GM18867 (cell line): ENCODE results near the gene CRYBA2.
A peak's percentile ranks its signal among the peaks of the same experiment; 100 is the strongest.

Source experiments
- ATAC-seq: cut with Tn5 transposase; IDR thresholded peaks from one replicate; pipeline ENCODE4 v1.9.1; 2021; ENCODE audit warnings: mild to moderate bottlenecking, moderate library complexity; ENCODE audit not compliant: unreplicated experiment

The CRYBA2 gene, protein sequence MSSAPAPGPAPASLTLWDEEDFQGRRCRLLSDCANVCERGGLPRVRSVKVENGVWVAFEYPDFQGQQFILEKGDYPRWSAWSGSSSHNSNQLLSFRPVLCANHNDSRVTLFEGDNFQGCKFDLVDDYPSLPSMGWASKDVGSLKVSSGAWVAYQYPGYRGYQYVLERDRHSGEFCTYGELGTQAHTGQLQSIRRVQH

DNA sequence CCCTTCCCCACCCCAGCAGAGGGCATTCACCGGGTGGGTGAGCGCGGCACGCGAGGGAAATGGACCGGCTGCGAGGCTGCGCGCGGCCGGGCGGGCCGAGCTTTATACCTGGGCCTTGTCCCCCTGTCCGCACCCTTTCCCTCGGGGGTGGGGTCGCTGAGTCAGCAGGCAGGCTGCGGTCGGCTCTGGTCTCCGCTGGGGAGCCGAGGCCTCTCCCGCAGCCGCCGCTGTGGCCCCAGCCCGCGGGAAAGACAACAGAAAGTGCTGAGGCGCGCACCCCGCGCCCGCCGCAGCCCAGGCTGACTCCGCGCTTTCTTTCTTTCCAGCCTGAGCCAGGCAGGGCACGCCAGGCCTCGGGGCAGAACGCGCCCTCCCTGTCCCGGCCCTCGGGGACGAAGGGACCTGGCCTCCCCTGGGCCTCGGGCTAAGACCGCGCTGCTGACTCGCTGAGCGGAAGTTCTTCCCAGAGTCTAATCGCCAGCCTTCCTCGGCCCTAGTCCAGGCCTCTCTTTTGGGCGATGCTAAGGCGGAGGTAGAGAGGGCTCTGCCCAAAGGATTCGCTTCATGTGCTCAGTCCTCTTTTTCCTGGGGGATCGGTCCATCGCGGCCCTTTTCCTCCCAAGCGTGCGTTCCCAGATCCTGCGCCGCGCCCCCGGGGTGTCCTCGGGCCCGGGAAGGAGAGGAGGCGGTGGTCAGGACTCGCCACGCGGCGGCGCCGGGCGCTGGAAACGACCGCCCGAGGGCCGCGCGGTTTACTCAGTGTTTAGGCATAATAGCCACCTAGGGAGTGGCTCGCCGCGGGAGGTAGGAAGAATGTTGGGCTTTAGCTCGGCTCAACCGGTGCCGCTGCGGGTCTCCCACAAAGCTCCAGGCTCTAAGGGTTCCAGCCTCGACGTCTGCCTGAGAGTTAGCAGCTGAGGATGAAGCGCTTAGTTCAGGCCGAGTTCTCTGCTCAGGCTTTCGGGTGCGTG, at the start of gene CRYBA2:
Gene CRYBA2 (minus strand): TSS at position 78 of the 971 bp plus-strand sequence. CDS start 246 bp downstream, outside the sequence.
- no peak for ATAC-seq

DNA sequence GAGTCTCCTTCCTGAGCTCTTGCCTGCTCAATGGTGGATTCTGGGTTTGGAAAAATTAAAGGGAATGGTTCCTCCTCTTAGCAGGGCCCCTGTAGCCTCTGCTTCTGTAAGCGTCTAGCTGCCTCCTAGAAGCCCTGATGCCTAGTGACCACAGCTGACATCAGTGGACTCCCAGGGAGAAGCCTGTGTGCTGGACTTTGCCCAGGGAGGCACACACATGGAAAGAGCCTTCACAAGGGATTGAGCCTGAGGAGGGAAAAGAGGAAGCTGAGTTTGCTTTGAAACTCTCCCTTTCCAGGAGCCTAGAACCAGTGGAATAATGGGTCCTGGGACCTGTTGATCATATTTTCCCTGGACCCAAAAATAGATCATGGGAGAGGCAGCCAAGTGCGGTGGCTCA, 49.5 kb upstream of the CRYBA2 start:
- ATAC-seq: no peak

DNA sequence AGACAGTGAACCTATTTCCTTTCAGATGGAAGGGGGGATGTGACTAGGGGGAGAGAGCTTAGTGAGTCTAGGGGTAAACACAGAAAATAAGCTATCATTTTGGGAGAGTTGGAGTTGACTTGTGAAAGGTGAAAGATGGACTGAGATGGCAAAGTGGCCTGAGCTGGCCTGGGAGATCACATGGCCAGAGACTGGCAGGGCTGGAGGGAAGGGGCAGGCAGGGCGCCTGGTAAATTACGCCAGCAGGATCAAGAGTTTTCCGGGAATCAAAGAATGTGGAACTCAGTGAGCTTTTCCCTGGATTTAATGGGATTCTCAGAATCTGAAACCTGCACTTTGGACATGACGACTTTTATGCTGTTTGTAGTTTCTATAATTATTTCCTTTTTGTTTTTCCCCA, 48.9 kb upstream of the CRYBA2 start:
- ATAC-seq: no peak

DNA sequence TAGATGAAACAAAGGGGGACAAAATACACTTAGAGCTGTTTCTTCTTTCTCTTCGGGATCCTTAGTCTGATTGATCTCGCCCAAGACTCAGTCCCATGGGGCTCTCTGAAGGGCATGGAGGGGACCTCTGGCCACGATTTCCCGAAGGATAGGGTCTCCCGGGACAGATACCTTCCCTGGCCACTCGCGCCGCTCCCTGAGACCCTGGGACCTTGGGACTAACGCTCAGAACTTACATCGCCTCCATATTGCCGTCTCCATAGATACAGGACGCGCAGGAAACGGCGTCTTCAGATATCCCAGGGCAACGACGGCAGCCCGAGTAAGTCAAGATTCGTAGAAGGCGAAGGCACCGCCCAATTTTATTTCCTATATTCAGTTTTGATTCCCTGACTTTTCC, 48.0 kb upstream of the CRYBA2 start, which contains the start of gene CFAP65:
Gene CFAP65 (minus strand): TSS at position 265 of the 400 bp plus-strand sequence. CDS start 2,468 bp downstream, outside the sequence.
- ATAC-seq: no peak

DNA sequence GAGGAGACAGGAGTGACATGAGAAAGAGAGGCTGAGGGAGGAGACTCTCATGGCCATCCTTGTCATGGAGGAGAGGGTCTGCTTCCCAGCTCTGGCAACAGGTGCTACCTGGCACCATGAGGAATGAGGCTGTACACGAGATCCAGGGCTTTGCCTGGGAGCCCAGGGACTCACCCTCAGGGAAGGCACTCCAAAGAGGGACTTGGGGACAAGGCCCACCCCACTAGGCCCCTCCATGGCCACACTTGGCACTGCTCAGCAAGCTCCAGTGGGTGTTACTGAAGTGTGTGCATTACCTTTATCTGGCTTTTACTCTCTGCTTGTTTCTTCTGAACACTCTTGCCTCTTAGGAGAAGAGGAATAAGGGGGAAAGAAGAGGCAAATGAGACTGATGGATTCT, 45.4 kb upstream of the CRYBA2 start:
- no peak for ATAC-seq

- ATAC-seq: no peak
These were observed 44.7 kb upstream of the CRYBA2 start for GRCh38 chr2:219037783-219038499.

- ATAC-seq: no peak
These were observed 42.7 kb upstream of the CRYBA2 start for GRCh38 chr2:219035942-219036341.

DNA sequence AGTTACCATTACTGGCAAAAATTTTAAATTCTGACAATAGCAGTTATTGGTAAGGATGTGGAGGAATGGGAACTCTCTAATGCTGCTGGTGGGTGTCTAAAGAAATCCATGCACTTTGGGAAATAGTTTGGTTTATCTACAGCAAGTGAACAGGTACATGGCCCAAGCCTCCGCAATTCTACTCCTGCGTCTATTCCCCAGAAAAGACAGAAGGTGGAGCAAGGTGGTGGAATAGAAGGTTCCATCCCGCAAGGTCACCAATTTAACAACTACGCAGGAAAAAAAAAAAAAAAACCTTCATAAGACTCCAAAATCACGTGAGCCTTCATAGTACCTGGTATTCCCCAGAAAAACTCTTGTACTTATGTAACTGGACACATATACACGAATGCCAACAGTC, 41.6 kb upstream of the CRYBA2 start:
- ATAC-seq: no peak

DNA sequence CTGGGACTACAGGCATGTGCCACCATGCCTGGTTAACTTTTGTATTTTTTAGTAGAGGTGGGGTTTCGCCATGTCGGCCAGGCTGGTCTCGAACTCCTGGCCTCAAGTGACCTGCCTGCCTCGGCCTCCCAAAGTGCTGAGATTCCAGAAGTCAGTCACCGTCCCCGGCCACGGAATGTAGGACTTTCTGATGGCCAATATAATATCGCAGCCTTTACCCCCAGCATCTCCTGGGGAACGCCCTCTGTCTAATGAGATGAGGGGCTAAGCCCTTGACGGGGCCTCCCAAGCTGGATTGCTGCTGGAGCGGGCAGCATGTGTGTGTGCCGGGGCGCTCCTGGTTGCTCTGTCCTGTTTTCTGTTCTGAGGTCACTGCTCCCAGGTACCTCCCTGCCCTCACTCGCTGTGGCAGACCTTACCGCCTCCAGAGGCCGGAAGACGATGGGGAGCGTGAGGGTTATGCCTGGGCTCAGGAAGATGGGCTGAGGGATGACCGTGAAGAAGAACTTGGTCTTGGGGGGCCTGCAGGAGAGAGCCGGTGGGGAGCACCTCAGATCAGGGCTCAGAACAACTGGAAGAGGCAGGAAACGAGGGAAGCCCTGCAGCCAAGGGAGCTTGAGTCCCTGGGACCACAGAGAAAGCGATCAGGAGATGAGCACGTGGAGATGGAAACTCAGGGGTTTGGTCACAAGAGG, 39.0 kb upstream of the CRYBA2 start:
- no peak for ATAC-seq

DNA sequence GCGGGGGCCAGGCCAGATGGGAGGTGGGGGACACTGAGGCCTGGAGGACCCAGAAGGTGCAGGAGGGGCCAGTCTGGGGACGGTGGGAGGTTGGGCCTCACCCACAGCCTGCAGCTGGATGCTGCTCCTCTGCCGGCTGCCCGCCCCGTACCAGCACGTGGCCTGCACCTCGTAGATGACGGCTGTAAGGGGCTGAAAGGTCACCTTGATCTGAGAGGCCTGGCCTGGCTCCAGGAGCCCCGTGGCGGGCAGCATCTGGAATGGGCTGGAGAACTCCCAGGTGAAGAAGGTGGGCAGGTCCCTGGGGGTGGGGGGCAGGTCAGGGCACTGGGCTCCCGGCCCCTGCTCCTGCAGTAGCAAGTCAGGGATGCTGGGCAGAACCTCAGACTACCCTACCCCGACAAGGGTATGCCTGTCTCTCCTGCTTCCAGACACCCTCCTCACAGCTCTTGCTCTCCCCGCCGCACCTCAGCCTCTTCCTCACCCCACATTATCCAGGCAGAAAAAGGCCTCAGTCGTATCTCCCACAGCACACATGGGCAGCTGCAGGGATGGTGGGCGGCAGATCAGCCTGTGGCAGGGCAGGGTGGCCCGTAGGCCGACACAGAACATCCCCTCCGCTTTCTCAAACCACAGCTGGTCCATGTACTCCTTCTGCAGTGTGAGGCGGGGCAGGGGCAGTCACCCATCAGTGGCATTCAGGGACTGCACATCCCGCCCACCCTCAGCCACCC, 38.0 kb upstream of the CRYBA2 start:
- ATAC-seq: no peak

DNA sequence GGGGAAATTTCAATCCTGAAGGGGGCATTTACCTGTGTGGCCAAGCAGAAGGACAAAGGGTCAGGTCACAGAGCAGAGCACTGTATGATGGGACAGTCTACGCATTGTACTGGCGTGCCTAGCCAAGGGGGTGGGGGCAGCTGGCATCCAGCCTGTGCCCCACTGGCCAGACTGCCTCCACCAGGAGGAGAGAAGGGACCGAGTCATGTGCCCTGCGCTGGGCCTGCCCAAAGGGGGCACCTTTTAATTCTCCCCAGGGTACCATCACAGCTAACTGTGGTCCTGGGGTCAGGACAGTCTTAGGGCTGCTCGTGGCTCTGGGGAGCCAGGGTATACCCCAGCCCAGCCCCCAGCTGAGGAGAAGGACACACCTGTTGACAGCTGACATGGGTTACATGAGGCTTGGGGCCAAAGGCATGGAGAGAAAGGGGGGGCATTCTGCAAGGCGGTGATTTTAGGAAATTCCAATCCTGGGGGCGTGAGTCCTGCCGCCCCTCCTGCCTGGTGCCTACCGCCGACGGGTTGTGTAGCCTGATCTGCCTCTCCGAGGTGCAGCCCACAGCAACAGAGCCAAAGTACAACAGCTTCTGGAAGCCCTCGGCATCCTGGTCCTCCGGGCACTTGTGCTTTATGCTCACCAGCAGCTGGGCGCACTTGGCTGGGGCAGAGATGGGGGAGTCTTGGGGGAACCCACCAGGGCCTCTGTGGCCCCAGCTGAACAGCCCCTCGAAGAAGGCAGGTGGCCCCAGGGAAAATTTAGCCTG, 37.1 kb upstream of the CRYBA2 start:
- ATAC-seq: no peak

DNA sequence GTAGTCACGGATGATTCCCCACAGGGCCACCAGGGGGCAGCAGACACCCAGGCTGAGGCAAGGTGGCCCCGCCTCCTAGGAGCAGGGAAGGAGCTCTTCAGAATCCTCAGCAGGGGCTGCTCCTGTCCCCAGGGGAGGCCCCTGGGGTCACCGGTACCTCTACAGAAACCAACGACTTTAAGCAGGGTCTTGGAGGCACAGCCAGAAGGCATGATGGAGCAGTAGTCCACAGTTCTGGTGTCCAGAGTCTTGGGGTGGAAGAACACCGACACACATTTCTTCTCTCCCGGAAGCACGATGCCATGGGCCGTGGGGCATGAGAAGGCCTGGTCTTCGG, 36.6 kb upstream of the CRYBA2 start:
- ATAC-seq: peak; percentile 78

DNA sequence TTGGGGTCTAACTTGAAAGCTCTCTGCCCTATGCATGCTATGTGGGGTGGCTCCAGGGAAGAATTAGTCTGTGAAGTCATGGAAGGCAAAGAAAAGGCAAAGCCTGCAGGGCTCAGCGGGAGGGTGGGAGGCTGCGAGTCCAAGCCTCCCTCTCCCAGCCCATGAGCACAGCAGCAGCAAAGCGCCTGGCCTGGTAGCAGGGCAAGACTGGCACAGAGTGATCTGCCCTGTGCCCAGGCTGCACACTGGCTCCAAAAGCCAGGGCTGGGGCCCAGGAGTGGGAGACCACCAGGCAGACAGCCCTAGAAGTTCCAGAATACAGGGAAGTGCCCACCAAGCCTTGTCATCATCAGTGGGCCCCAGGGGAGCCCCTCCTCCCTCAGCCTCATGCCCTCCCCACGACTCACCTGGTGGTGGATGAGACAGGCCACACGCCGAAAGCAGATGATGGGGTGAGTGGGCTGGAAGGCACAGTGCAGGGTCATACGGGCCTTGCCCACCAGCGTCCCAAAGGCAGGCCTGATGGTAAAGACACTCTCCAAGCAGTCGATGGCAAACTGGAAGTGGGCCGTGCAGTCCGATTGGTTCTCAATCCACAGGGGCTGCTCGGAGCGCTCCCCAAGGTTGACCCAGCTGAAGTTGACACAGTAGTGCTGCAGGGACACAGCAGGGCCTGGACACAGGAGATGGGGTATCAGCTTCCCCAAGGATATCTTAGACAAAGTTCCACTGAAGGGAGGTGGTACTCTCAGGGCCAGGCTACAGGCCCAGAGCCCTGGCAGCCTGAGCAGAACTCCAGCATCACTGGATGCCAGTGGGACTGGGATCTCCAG, 36.0 kb upstream of the CRYBA2 start:
- ATAC-seq: peak; percentile 23

DNA sequence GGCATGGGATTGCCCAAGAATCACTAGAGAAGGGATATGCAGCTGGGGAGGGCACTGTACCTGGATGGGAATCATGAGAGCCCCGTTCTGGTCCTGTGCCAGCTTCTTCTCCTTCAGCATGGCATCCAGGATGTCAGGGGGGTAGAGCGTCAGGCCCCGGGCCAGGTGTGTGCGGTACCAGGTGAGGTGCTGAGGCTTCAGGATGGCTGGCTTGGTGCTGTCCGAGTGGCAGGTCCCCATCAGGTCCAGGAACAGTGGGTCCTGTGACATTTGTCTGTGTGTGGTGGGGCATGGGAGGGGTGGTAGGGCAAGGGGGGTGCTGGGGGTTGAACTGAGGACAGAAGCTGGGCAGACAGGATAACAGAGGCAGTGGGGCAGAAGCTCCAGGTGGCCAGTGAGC, 34.9 kb upstream of the CRYBA2 start:
- ATAC-seq: no peak

DNA sequence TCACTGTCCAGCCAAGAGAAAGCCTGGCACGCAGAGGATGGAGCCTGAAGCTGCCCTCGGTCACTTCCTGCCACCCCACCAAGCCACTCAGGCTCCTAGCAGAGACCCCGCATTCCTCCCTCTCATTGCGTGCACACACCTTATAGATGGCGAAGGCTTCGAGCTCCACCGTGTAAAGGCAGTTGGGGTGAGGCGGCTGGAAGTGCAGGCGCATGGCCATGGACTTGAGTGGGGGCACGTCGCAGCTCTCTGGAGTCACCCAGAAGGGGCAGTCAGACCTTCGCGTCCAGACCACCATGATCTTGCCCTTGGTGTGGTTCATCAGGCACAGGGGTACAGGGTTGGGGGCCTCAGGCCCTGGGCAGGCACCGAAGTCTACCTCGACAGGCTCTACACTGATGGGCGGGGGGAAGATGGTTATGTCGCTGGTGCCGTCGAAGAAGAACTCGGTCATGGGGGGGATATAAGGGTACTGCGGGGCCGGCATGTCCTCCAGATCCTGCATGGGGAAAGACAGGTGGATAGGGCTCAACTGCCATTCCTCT, 34.4 kb upstream of the CRYBA2 start:
- no peak for ATAC-seq

DNA sequence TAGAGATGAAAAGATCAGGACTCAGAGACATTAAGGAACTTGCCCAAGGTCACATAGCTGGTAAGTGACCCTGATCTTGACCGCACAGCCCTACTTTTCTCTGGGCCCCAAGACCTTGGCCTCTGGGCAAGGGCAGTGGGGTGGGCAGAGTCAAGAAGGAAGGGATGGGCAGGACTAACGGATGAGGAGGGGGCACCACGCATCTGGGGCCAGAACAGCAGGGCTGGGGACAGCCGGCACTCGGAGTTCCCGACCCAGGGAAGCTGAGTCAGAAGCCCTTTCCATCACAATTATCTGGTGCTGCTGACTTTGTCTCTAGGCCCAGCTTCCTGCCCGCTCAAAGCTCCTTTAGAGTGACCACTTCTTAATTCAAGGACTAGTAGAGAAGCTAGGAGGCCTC, 33.7 kb upstream of the CRYBA2 start:
- ATAC-seq: no peak

DNA sequence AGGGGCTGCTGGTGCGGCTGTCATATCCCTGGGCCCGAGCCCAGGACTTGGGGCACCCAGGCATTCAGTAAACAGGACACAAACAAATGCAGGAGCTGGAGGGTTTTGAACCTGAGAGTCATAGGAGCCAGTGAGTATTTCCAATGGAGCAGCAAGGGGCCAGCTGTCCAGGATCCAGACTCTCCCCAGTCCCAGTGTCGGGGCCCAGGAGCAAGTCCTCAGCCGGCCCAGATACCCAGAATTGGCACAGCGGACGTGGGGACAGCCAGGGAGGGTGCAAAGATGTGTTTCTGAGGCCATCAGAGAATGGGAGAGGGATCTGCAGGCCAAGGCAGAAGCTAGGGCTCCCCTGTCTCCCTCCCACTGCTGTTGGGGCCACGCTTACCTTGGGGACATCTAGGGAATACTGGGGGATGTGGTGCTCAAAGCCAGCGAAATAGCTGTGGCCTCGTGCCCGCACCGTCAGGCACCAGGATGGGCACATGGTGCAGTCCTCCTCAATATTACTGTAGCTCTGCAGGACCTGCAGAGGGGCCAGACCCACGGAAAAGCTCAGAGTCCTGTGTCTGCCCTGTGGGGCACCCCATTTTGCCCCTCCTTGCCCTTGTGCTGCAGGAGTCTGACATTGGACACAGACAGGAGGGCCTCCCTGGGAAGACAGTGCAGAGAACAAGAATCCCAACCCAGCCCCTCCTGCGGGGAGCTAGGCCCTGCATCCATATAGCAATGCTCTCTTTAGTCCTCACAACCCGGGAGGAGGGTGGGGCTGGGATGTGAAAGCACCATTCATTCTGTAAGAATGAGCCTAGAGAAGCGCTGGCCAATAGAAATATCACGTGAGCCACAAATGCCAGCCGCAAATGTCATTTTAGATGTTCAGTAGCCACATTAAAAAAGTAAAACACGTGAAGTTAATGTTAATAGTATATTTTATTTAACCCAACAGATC, 32.7 kb upstream of the CRYBA2 start:
- no peak for ATAC-seq
